ENCODE results near the gene NDOR1.
"Not testable (repeated sequence)": the region's sequence is repeated elsewhere in the genome, so short reads cannot be mapped to it uniquely, and the experiment has no call there.

Gene NDOR1

DNA sequence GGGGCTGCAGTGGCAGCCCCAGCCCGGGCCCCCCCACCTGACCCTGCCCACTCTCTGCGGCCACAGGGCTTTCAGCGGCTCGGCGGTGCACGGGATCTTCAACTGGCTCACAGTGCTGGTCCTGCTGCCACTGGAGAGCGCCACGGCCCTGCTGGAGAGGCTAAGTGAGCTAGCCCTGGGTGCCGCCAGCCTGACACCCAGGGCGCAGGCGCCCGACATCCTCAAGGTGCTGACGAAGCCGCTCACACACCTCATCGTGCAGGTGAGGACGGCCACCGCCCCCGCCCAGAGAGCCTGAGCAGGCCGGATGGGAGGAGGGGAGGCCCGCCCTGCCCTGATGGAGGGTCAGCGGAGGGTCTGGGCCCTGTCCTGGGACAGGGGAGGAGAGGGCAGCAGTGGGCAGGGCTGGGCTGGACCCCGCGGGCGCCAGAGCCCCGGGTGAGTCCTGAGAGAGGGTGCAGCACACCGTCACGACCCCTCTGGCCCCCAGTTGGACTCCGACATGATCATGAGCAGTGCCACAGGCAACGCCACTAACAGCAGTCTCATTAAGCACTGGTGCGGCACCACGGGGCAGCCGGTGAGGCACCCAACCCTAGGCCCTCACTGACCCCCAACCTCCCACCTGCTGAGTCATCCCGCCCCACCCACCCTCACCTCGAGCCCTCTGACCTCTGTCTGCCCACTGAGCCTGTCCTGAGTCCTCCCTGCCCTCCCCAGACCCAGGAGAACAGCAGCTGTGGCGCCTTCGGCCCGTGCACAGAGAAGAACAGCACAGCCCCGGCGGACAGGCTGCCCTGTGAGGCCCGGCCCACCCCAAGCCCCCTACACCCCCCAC is 27.9 kb downstream of the NDOR1 start:
- DNase-seq: peak in 1 of 2 experiments; percentile 41

DNA sequence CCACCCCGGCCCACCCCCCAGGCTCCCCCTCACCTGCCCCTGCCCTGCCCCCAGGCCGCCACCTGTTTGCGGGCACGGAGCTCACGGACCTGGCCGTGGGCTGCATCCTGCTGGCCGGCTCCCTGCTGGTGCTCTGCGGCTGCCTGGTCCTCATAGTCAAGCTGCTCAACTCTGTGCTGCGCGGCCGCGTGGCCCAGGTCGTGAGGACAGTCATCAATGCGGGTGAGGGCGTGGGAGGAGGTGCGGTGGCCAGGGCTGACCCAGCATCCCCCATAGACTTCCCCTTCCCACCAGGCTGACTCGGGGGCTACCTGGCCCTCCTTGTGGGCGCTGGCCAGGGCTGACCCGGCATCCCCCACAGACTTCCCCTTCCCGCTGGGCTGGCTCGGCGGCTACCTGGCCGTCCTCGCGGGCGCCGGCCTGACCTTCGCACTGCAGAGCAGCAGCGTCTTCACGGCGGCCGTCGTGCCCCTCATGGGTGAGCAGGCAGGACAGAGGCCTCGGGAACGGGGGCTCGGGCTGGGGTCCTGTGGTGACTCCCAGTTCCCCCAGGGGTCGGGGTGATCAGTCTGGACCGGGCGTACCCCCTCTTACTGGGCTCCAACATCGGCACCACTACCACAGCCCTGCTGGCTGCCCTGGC is 28.7 kb downstream of the NDOR1 start:
- DNase-seq: no peak

DNA sequence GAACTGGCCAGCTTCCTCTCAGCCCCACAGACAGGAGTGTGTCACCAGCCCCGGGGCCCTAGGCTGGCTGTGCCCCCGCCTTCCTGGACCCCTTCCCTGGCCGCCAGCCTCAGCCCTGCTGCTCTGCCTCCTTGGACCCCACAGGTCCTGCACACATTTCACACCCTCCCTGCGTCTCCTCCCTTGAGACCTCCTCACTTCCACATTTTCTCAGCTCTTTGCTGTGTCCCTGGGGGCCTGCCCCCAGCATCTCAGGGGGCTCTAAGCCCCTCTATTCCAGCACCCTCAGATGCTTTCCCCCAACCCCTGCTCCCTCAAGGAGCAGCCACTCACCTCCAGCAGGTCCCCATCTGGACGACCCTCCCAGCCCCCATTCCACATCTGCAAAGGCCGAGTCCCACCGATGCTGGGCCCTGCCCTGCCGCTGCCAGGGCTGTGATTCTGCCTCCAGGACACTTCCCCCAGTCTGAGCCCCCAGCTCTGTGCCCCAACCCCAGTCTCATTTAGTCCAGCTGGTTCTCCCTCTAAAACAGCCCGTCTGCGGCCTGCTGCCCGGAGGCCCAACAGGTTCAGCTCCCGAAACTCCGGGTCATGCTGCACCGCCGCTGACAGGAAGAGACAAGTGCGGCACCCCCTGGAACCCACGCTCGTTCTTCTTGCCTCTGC is 29.4 kb downstream of the NDOR1 start:
- no peak for DNase-seq

DNA sequence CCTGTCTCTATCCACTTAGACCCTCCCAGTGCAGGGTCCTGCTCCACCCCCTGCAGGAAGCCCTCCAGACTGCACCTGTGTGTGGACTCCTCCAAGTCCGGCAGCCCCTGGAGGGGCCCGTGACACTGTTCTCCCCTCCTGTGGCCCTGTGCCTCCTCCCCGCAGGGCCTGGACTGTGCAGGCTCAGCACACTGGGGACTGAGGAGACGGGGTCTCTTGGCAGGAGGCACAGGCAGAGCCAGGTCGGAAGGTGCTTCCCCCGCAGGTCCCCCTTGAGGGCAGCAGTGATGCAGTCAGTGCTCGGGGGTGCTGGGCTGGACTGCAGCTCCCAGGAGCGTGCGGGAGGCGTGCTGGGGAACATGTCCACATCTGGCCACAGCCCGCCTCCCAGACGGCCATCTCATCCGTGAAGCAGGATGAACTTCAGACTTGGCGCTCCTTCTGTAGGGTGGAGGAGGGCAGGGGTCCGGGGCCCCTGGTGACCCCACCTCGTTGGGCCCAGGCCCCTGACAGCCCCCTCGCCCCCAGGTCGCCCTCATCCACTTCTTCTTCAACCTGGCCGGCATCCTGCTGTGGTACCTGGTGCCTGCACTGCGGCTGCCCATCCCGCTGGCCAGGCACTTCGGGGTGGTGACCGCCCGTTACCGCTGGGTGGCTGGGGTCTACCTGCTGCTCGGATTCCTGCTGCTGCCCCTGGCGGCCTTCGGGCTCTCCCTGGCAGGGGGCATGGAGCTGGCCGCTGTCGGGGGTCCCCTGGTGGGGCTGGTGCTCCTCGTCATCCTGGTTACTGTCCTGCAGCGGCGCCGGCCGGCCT is 30.1 kb downstream of the NDOR1 start:
- DNase-seq: no peak

DNA sequence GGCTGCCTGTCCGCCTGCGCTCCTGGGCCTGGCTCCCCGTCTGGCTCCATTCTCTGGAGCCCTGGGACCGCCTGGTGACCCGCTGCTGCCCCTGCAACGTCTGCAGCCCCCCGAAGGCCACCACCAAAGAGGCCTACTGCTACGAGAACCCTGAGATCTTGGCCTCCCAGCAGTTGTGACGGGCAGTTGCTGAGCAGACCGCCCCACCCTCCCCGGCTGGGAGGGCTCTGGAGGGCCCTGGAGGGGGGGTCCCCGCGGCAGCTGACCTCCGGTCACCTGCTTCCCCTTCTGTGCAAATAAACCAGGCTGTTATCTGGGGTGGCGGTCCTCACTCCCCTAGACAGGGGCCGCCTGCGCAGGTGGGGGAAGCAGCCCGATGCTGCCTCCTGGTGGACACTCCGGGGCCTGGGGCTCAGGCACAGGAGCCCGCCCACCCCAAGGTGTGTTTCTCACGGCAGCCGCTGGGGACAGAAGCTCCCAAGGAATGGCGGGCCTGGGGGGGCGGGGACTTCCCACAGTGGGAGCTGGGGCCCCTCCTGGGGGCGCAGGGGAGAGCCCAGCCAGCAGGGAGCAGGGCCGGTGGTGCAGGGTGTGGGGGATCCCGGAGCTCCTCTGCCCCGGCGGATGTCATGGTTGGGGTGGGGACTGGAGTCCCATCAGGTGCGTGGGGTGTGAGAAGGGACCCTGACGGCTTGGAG is 30.9 kb downstream of the NDOR1 start:
- DNase-seq: peak; percentile 74 to 84

DNA sequence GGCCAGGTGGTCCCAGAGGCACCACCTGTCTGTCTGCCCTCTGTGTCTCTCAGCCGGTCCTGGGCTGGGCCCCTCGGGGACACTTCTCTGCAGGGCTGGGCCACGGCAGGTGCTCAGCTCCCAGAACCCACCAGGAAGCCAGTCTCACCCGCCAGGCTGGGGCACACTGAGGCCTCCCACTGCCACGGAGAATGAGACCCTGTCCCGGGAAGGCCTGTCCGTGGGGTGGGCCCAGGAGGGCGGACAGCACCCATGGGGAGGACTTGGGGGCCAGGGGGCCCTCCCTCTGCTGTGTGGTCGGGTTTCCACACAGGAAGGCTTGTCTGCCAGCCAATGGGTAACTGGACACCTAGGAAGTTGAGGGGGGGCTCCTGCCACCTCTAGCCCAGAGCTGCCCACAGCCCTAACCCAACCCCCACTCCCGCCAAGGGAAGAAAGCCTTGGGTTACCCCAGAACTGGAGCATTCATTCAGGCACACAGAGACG is 31.5 kb downstream of the NDOR1 start:
- DNase-seq: no peak

DNA sequence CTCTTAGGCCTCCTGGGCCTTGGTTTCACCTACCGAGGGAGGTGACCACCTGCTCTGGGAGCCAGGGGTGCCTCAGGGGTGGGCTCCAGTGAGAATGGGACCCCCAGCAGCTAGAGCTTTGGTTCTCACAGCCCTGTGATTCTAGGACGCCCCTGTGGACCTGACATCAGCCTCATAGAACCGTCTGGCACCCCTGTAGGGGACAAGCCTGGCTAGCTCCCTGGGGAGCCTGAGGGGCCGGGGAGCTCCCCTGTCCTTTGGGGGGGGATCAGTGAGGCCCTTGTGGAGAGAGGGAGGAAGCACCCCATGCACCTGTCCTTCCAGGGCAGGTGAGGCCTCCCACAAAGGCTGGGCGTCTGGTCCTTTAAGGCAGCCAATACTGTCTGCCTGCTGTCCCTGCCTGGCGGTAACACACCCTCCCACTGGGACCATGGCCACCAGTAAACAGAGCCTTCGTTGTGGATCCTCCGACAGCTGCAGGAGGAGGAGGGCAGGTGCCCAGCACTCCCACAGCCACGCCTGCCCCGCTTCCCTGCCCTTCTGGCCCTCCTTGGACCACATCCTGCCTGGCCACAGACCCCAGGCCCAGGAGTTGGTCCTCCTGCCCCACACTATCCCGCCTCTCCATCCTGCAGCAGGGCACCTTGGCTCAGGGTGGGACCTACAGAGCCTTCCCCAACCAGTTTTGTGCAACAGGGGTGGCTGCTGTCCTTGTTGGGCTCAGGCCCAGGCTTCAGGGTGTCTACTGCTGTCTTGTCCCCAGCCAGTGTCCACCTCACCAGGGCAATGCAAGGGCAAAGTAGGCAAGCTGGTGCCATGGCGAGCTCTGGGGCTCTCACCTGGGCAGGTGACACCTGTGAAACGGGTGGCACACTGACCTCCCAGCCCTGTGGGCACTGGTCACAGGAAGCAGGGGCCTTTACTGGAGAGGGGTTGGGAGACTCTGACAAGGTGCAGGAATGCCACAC is 32.5 kb downstream of the NDOR1 start:
- peak; percentile 87 to 88 for DNase-seq

DNA sequence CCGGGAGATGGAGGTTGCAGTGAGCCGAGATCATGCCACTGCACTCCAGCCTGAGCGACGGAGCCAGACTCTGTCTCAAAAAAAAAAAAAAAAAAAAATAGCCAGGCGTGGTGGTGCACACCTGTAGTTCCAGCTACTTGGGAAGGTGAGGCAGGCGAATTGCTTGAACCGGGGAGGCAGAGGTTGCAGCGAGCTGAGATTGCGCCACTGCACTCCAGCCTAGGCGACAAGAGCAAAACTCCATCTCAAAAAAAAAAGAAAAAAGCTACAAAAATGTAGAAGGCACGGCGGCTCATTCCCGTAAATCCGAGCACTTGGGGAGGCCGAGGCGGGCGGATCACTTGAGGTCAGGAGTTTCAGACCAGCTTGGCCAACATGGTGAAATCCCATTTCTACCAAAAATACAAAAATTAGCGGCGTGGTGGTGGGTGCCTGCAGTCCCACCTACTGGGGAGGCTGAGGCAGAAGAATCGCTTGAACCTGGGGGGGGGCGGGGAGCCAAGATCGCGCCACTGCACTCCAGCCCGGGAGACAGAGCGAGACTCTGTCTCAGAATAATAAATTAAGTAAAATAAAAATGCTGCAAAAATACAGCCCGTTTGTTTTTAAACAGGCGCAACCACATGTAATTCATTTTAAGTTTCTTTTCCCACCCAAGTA is 34.2 kb downstream of the NDOR1 start:
- not testable (repeated sequence) for DNase-seq

DNA sequence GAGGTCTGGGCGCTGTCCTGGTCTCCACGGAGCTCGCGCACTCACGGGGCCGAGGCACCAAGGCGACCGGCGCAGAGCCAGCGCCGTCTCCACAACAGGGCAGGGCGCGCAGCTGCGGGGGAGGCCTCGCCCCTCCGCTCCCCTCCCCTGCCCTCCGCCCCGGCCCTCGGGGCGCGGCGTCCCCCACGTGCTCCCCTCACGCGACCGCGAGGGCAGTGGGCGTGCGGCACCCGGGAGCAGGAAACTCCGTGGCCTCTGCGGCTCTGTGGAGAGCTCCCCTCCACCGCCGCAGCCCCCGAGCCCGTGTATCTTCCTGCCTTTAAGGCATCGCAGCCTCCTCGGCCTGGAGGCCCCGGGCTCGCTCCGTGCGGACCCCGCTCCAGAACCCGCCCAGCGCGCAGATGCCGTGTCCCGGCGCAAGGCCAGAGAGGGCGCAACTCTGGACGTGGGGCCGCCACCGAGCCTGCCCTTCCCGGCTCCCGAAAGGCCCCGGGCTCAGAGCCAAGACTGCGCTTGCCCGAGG is 34.9 kb downstream of the NDOR1 start:
- peak in 1 of 2 experiments; percentile 65 for DNase-seq

DNA sequence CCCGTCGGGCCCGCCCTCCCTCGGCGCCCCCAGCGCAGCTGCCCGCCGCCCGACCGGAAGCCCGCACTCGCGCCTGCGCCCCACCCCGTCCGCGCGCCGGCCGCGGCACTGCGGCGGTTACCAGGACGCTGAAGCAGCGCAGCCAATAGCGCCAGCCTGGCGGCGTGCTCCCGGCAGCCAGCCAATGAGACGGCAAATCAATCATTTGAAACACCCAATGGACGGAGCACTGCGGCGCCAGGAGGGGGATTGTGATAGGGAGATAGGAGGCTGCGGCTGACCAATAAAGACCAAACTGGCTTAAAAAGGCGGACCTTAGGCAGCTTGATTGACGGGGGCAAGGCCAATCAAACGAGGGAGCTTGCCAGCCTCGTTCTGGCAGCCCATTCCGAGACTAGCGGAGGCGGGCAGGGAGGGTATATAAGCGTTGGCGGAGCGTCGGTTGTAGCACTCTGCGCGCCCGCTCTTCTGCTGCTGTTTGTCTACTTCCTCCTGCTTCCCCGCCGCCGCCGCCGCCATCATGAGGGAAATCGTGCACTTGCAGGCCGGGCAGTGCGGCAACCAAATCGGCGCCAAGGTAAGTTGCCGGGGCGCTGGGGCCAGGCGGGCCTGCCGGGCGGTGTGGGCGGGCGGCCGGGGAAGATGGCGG is 35.5 kb downstream of the NDOR1 start, which contains the start of gene TUBB4B:
TSS of gene TUBB4B (plus strand) at position 447 of the 649 bp plus-strand sequence. CDS start at position 521, 74 bp downstream.
- DNase-seq: peak; percentile 99 to 100

DNA sequence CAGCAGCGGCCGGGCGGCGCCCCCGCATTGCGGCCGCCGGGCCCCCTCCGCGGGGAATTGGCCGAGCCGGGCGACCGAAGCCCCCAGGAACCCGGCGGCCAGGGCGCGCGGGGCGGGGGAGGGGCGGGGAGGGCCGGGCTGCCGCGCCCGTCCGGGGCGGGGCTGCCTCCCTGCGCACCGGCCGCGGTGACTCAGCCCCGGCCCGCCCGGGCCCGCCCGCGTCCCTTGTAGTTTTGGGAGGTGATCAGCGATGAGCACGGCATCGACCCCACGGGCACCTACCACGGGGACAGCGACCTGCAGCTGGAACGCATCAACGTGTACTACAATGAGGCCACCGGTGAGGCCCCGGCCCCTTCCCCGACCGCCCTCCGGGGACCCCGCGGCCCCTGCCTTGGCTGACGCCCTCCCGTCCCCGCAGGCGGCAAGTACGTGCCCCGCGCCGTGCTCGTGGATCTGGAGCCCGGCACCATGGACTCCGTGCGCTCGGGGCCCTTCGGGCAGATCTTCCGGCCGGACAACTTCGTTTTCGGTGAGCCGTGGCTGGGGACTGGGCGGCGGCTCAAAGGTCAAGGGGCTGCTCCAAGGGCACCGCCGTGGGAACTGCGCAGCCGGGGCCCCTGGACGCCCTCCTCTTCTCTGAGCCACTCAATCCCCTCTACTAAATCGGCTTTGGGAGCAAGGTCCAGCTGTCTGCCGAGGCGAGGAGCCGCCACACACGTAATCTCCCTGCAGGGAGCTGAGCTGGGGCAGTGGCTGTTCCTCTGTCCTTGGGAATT is 36.2 kb downstream of the NDOR1 start:
- no peak for DNase-seq

DNA sequence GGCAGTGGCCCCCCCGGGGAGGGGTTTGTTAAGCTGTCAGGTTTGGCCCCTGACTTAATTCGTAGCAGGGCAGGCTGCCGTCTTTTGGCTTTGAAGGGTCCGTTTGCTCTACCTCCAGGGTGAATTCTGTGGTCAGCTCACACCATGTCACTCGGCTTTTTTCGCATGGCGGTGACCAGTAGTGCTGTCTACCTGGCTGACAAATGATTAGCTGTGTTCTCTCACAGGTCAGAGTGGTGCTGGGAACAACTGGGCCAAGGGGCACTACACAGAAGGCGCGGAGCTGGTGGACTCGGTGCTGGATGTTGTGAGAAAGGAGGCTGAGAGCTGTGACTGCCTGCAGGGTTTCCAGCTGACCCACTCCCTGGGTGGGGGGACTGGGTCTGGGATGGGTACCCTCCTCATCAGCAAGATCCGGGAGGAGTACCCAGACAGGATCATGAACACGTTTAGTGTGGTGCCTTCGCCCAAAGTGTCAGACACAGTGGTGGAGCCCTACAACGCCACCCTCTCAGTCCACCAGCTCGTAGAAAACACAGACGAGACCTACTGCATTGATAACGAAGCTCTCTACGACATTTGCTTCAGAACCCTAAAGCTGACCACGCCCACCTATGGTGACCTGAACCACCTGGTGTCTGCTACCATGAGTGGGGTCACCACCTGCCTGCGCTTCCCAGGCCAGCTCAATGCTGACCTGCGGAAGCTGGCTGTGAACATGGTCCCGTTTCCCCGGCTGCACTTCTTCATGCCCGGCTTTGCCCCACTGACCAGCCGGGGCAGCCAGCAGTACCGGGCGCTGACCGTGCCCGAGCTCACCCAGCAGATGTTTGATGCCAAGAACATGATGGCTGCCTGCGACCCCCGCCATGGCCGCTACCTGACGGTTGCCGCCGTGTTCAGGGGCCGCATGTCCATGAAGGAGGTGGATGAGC is 37.0 kb downstream of the NDOR1 start:
- no peak for DNase-seq

DNA sequence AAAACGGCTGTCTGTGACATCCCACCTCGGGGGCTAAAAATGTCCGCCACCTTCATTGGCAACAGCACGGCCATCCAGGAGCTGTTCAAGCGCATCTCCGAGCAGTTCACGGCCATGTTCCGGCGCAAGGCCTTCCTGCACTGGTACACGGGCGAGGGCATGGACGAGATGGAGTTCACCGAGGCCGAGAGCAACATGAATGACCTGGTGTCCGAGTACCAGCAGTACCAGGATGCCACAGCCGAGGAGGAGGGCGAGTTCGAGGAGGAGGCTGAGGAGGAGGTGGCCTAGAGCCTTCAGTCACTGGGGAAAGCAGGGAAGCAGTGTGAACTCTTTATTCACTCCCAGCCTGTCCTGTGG is 37.7 kb downstream of the NDOR1 start:
- DNase-seq: not testable (repeated sequence)

DNA sequence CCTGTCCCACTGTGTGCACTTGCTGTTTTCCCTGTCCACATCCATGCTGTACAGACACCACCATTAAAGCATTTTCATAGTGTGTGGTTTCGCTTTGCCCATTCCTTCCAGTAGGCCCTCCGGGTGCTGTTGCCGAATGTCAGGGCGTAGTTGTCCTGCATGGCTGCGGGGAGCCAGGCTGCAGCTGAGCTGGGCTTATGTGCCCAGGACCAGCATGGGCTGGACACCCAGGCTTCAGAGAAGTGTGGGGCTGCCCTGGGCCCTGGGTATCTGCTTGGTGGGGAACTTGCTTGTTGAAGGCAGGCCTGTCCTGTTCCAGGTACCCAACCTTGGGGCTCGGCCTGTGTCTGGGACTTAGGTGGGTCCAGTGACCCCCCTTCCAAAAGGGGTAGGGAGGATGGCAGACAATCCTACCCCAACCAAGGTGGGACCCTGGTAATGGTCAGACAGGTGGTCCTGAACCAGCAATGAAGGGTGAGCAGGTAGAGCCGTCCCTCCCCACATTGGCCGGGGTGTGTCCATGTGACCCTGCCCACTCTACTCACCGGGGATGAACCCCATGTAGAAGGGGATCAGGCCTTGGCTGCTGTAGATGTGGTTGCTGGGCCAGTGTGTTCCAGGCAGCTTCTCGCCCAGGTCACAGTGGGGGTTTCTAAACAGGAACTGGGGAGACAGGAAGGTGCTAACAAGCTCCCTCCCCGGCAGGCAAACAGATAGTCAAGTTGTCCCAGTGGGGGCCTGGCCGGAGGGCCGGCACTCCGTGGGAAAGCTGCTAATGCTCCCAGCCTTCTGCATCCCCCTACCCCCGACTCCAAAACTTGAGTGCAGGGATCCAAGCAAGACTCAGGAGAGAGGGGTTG is 38.4 kb downstream of the NDOR1 start:
- no peak for DNase-seq

DNA sequence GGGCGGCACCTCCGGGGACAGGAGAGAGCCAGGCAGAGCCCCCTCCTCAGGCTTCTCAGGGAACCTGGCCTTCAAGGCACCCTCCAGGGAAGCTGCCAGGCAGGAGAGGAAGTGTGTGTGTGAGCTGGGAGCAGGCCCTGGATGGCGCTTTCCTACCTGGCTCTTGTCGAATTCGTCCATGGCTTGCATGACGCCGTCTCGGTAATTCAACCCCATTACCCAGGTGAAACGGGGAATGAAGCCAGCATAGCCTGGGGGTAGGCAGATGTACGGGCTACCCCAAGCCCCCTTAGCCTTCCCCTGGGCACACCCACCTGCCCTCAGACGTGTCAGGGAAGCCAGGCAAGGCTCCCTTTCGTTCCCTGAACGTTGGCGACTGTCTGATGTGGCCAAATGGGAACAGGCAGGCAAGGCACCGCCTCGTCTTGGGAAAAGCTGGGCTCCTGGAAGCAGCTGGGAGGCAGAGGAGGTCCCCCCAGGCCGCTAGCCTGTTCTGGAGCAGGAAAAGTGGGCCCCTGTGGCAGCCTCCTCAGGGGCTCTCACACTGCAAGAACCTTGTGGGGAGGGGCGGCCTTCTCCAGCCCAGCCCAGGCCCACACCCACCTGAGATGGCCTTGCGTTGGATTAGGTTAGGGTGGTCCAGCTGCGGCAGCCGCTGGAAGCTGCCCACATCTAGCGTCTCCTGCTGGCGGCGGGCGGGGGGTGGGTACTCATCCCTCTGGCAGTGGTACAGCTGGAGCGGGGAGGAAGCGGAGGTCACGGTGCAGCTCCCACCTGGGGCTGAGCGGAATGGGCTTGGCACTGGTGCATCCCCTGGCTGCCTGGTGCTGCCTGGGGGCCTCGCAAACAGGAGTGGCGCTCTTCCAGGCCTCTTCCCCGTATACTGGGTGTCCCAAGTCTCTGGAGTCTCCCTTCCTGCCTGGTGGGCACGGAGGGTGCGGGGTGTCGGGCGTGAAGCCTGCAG is 39.3 kb downstream of the NDOR1 start:
- no peak for DNase-seq
